Right lobe of liver (tissue), 4 donors: ENCODE data around the gene CTNND2.

Source experiments
- CTCF ChIP-seq, 4 donors: fragments of 200-600 bp in 3 of 4; fragments of 450-650 bp in 1 of 4; IDR thresholded peaks; one replicate each; pipeline versions ENCODE4 v1.5.1 to v1.8.0; 2016 to 2022; ENCODE audit warnings: antibody characterized with exemption in 4 of 4, mild to moderate bottlenecking in 2 of 4
- POLR2A ChIP-seq: fragments of 450-650 bp; IDR thresholded peaks from one replicate; pipeline ENCODE4 v1.6.1; 2017; ENCODE audit warnings: antibody characterized with exemption, mild to moderate bottlenecking
- donor health status: DM: no; HTN: no; CAD: no.
- donor health status: DM: no; HTN: no; CAD: no.
- donor health status: DM: no; HTN: yes; CAD: no.

- TF ChIP-seq CTCF (IDR thresholded peaks at IDR 0.05), result peak in 1 of 4 donors; percentile 25
- no peak for TF ChIP-seq POLR2A
Observed at GRCh38 chr5:11903614-11904264, 507 bp downstream of the CTNND2 start.
